Measurements from ENCODE around the gene BBS2.
A peak's percentile ranks its signal among the peaks of the same experiment; 100 is the strongest.

The BBS2 gene, protein sequence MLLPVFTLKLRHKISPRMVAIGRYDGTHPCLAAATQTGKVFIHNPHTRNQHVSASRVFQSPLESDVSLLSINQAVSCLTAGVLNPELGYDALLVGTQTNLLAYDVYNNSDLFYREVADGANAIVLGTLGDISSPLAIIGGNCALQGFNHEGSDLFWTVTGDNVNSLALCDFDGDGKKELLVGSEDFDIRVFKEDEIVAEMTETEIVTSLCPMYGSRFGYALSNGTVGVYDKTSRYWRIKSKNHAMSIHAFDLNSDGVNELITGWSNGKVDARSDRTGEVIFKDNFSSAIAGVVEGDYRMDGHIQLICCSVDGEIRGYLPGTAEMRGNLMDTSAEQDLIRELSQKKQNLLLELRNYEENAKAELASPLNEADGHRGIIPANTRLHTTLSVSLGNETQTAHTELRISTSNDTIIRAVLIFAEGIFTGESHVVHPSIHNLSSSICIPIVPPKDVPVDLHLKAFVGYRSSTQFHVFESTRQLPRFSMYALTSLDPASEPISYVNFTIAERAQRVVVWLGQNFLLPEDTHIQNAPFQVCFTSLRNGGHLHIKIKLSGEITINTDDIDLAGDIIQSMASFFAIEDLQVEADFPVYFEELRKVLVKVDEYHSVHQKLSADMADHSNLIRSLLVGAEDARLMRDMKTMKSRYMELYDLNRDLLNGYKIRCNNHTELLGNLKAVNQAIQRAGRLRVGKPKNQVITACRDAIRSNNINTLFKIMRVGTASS

GRCh38 chr16:56519459-56520250, at the start of gene BBS2:
Gene BBS2 (minus strand): TSS chr16:56520024. CDS start chr16:56519862, 162 bp downstream.
- peak; percentile 78 for DNase-seq

GRCh38 chr16:56564793-56565477, 45.1 kb upstream of the BBS2 start, which contains the start of gene MT4:
Gene MT4 (plus strand): TSS chr16:56565073. CDS start chr16:56565129, 56 bp downstream.
- DNase-seq = no peak

DNA sequence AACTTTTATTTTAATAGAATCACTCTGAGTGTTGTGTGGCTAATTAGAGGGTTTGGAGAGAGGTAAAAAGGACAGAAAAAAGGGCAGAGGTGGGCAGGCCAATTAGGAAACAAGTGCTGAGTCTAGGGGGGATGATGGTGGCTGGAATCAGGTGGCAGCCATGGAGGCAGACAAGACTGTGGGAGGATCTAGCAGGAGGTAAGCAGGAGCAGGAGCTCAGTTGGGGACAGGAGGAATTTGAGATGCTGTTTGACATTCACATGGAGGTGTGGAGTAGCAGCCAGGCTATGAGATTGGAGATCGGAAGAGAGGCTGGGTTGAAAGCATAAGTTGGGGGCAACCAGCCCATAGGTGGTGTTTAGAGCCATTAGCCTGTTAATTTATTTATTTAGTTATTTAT, 41.3 kb upstream of the BBS2 start:
- no peak for DNase-seq

DNA sequence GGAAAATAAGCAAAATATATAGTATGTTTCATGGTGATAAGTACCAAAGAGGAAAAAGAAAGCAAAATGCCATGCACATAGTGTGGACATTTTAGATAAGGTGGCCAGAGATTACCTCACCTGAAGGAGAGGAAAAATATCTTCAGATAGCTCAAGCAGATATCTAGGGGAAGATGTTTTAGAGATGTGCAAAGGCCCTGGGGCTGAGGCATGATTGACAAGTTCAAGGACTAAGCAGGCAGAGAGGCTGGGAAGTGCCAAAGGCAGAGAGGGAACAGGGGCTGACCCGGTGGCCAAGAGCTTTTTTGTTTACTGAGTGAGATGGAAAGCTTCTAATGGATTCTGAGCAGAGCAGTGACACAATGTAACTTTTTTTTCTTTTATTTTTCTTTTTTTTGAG, 40.6 kb upstream of the BBS2 start:
- DNase-seq = no peak

GRCh38 chr16:56559109-56559508, 39.3 kb upstream of the BBS2 start:
- no peak for DNase-seq

DNA sequence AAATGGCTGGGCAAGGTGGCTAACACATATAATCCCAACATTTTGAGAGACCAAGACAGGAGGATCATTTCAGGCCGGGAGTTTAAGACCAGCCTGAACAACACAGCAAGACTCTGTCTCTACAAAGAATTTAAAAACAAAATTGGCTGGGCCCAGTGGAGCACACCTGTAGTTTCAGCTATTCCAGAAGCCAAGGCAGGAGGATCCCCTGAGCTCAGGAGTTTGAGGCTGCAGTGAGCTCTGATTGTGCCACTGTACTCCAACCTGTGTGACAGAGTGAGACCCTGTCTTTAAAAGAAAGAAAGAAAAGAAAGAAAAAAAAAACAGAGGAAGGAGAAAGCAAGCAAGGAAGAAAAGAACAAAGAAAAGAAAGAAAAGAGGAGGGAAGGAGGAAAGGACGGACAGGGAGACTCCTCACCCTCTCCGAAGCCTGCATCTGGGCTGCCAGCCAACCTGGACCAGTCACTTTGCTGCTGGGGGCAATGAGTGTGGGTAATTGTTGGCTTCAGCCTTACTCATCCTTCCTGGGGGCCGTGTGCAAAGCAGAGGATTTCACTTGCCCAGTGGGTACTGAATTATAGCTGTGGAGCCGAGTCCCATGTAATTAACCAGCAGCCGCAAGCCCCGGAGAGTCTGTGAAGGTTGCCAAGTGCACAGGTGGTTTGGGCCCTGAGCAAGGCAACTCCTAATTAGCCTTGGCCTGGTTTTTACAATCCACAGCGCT, 38.4 kb upstream of the BBS2 start:
- DNase-seq = no peak

GRCh38 chr16:56554441-56554840, 34.6 kb upstream of the BBS2 start:
- DNase-seq = no peak

GRCh38 chr16:56551796-56552738, 32.2 kb upstream of the BBS2 start:
- no peak for DNase-seq

DNA sequence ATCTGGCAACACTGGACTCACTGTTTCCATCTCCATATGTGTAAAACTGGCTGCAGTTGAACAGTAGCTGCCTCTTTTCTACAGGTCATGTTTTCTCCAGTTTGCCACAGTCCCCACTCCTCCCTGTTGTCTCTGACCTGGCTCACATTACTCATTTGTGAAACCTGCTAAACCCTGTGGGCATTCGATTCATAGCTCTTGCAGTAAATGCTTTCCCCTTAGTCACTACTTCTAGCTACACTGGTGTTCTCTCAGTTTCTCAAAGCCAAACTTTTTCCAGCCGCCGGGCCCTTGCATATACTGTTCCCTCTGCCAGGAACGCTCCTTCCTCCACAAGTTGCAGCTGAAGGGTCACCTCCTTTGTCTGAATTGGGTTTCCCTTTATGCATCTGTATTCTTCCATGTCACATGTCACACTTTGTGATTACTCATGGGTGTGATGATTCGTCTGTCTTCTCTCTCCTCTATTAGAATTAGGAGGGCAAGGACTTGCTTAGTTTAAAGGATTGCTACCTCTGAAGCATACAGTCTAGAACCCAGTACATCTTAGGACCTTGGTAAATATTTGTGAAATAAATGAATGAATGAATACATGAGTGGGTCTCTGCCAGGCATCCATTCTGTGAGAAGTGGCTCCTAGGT, 30.0 kb upstream of the BBS2 start:
- DNase-seq = no peak

- no peak for DNase-seq
These were observed 29.3 kb upstream of the BBS2 start for GRCh38 chr16:56549161-56549560.

GRCh38 chr16:56547949-56548567, 28.2 kb upstream of the BBS2 start:
- no peak for DNase-seq

GRCh38 chr16:56547120-56547948, 27.5 kb upstream of the BBS2 start:
- no peak for DNase-seq

GRCh38 chr16:56542039-56542438, 22.2 kb upstream of the BBS2 start:
- no peak for DNase-seq

- DNase-seq = no peak
These were observed 19.8 kb upstream of the BBS2 start for GRCh38 chr16:56539656-56540055.

DNA sequence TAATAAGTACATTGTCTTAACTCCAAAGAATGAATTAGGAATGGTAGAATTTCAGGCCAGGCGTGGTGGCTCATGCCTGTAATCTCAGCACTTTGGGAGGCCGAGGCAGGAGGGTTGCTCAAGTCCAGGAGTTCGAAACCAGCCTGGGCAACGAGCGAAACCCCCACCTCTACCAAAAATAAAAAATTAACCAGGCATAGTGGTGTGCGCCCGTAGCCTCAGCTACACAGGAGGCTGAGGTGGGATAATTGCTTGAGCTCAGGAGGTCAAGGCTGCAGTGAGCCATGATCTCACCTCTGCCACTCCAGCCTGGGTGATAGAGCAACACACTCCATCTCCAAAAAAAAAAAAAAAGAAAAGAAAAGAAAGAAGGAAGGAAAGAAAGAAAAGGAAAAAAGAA, 18.5 kb upstream of the BBS2 start:
- no peak for DNase-seq

- no peak for DNase-seq
These were observed 15.1 kb upstream of the BBS2 start for GRCh38 chr16:56534847-56535383.

- no peak for DNase-seq
These were observed 12.9 kb upstream of the BBS2 start for GRCh38 chr16:56532714-56533113.

DNA sequence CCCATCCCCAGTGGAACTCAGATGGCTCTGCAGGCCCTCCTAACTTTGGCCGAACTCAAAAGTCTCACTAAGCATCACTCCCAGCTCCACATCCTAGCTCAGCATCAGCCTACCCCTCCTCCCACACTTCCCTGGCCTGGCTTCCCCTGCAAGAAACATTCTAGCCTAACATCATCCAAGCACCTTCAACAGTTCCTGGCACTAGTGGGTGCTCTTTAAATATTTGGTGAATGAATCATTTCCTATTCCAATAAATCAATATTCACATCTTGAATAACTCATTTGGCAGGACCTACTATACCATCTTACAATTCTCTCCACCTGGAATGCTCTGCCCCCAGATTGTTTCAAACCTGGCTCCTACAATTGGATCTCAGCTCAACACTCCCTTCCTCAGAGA, 11.0 kb upstream of the BBS2 start:
- no peak for DNase-seq

- DNase-seq = no peak
These were observed 5.4 kb upstream of the BBS2 start for GRCh38 chr16:56525236-56525635.
